ENCODE results near the gene LMBR1L.
"Not testable (repeated sequence)": the region's sequence is repeated elsewhere in the genome, so short reads cannot be mapped to it uniquely, and the experiment has no call there.

The LMBR1L gene

GRCh38 chr12:49110464-49111155 is at the start of gene LMBR1L:
Gene LMBR1L, minus strand, starts transcription at chr12:49110847. Its CDS starts 292 bp downstream, at chr12:49110555.
- DNase-seq (ENCODE audit: low read depth in 1 of 2, low spot score in 1 of 2) = peak; percentile 98 to 99
- TF ChIP-seq JUND (IDR thresholded peaks at IDR 0.05; ENCODE audit: low read depth) = no peak
- in situ Hi-C loops (cut with HindIII; ENCODE audit: low pct_unique_long_range_greater_than_20kb, low sequenced_read_pairs) = no loop called here

DNA sequence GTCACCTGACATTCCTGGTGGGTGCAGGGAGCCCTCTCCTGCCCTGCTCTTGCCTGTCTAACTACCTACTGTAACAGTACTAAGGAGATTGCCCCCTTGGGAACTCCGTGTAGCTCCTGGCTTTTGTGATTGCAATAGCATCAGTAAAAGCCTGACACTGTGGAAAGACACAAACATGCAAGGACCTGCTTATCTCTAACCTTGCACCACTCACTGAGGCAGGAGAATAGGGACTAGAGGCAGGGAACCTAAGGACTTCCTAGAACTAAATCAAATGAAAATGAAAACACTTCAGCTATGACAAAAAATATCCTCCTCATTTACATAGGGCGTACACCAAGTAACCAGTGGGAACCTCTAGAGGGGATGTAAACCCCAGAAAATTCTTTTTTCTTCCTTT is 49.8 kb upstream of the LMBR1L start:
- TF ChIP-seq JUND (IDR thresholded peaks at IDR 0.05; ENCODE audit: low read depth) = no peak
- no peak for DNase-seq (ENCODE audit: low read depth in 1 of 2, low spot score in 1 of 2)
- in situ Hi-C loops (cut with HindIII; ENCODE audit: low pct_unique_long_range_greater_than_20kb, low sequenced_read_pairs) = no loop called here

DNA sequence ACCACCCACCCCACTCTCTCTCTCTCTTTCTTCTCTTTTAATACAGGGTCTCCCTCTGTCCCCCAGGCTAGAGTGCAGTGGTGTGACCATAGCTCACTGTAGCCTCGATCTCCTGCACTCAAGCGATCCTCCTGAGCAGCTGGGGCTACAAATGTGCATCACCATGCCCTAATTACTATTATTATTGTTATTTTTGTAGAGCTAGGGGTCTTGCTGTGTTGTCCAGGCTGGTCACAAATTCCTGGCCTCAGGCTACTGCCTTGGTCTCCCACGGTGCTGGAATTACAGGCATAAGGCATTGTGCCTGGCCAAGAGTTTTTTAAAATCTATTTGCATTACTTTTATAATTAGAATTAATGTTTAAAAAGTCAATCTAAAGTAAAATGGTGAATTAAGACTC is 43.6 kb upstream of the LMBR1L start:
- in situ Hi-C loops (cut with HindIII; ENCODE audit: low pct_unique_long_range_greater_than_20kb, low sequenced_read_pairs) = no loop called here
- no peak for DNase-seq (ENCODE audit: low read depth in 1 of 2, low spot score in 1 of 2)
- TF ChIP-seq JUND (IDR thresholded peaks at IDR 0.05; ENCODE audit: low read depth) = no peak

- no peak for DNase-seq (ENCODE audit: low read depth in 1 of 2, low spot score in 1 of 2)
- no peak for TF ChIP-seq JUND (IDR thresholded peaks at IDR 0.05; ENCODE audit: low read depth)
- in situ Hi-C loops (cut with HindIII; ENCODE audit: low pct_unique_long_range_greater_than_20kb, low sequenced_read_pairs) = no loop called here
These were observed 36.7 kb upstream of the LMBR1L start for GRCh38 chr12:49147384-49147783.

DNA sequence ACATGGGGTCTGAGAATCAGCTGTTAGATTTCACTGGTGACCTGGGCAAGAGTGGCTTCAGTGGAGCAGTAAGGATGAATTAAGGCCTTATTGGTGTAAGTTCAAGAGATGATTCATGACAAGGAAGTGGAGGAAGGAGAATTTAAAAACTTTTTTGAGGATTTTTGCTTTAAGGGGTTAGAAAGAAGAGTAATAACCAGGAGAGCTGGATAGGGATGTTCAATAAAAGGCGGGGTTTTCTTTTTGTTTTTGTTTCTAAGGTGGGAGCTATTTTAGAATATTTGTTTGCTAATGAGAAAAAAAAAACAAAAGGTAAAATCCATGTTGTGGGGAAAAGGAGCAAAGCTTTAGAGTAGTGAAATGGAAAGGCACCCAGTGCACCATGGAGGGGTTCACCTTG is 35.8 kb upstream of the LMBR1L start:
- in situ Hi-C loops (cut with HindIII; ENCODE audit: low pct_unique_long_range_greater_than_20kb, low sequenced_read_pairs) = no loop called here
- no peak for DNase-seq (ENCODE audit: low read depth in 1 of 2, low spot score in 1 of 2)

DNA sequence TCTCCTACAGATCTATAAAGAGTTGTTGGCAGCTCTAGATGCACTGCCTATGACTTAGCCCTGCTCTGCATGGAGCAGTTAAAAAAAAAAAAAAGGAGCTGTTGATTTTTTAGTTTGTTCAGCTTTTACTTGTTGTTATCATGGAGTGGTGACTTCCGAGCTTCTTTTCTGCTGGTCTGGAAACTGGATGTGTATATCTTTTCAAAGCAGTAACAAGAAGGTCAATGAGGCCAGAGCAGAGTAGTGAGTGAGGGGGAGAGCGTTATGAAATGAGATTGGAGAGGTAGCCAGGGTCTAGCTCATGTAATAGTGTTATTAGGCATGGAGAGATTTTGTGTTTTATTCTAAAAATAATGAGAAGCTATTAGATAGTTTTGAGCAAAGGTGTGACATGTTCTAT is 33.7 kb upstream of the LMBR1L start:
- in situ Hi-C loops (cut with HindIII; ENCODE audit: low pct_unique_long_range_greater_than_20kb, low sequenced_read_pairs) = no loop called here
- DNase-seq (ENCODE audit: low read depth in 1 of 2, low spot score in 1 of 2) = no peak
- no peak for TF ChIP-seq JUND (IDR thresholded peaks at IDR 0.05; ENCODE audit: low read depth)

More for the DNA sequence above, 35.8 kb upstream of the LMBR1L start:
- no peak for TF ChIP-seq JUND (IDR thresholded peaks at IDR 0.05; ENCODE audit: low read depth)

- no peak for DNase-seq (ENCODE audit: low read depth in 1 of 2, low spot score in 1 of 2)
- in situ Hi-C loops (cut with HindIII; ENCODE audit: low pct_unique_long_range_greater_than_20kb, low sequenced_read_pairs) = no loop called here
- no peak for TF ChIP-seq JUND (IDR thresholded peaks at IDR 0.05; ENCODE audit: low read depth)
These were observed 28.4 kb upstream of the LMBR1L start for GRCh38 chr12:49138999-49139398.

- no peak for DNase-seq (ENCODE audit: low read depth in 1 of 2, low spot score in 1 of 2)
- no peak for TF ChIP-seq JUND (IDR thresholded peaks at IDR 0.05; ENCODE audit: low read depth)
- in situ Hi-C loops (cut with HindIII; ENCODE audit: low pct_unique_long_range_greater_than_20kb, low sequenced_read_pairs) = no loop called here
These were observed 27.9 kb upstream of the LMBR1L start for GRCh38 chr12:49138587-49138986.

GRCh38 chr12:49137476-49137875 is 26.8 kb upstream of the LMBR1L start:
- in situ Hi-C loops (cut with HindIII; ENCODE audit: low pct_unique_long_range_greater_than_20kb, low sequenced_read_pairs) = no loop called here
- no peak for DNase-seq (ENCODE audit: low read depth in 1 of 2, low spot score in 1 of 2)
- no peak for TF ChIP-seq JUND (IDR thresholded peaks at IDR 0.05; ENCODE audit: low read depth)

DNA sequence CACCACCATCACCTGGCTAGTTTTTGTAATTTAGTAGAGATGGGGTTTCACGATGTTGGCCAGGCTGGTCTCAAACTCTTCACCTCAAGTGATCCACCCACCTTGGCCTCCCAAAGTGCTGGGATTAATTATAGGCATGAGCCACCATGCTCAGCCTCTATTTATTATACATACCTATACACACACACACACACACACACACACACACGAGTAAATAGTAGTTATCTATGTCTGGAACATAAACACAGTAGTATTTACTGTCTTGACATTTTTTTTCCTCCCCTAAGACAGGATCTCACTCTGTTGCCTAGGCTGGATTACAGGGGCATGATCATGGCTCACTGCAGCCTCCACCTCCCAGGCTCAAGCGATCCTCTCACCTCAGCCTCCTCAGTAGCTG is 26.4 kb upstream of the LMBR1L start:
- DNase-seq (ENCODE audit: low read depth in 1 of 2, low spot score in 1 of 2); in situ Hi-C loops (cut with HindIII; ENCODE audit: low pct_unique_long_range_greater_than_20kb, low sequenced_read_pairs): not testable (repeated sequence)

DNA sequence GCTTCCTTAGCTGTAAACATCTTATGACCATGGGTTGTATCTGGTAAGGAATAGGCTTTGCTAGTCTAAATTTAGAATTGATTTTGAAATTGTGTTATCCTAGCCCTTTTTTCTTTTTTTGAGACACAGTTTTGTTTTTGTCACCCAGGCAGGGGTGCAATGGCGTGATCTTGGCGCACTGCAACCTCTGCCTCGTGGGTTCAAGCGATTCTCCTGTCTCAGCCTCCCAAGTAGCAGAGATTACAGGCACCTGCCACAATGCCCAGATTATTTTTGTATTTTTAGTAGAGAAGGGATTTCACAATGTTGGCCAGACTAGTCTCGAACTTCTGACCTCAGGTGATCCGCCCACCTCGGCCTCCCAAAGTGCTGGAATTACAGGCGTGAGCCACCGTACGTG is 22.9 kb upstream of the LMBR1L start:
- in situ Hi-C loops (cut with HindIII; ENCODE audit: low pct_unique_long_range_greater_than_20kb, low sequenced_read_pairs) = no loop called here
- no peak for TF ChIP-seq JUND (IDR thresholded peaks at IDR 0.05; ENCODE audit: low read depth)
- no peak for DNase-seq (ENCODE audit: low read depth in 1 of 2, low spot score in 1 of 2)

- in situ Hi-C loops (cut with HindIII; ENCODE audit: low pct_unique_long_range_greater_than_20kb, low sequenced_read_pairs) = no loop called here
- no peak for TF ChIP-seq JUND (IDR thresholded peaks at IDR 0.05; ENCODE audit: low read depth)
- DNase-seq (ENCODE audit: low read depth in 1 of 2, low spot score in 1 of 2) = no peak
These were observed 22.4 kb upstream of the LMBR1L start for GRCh38 chr12:49133014-49133413.

DNA sequence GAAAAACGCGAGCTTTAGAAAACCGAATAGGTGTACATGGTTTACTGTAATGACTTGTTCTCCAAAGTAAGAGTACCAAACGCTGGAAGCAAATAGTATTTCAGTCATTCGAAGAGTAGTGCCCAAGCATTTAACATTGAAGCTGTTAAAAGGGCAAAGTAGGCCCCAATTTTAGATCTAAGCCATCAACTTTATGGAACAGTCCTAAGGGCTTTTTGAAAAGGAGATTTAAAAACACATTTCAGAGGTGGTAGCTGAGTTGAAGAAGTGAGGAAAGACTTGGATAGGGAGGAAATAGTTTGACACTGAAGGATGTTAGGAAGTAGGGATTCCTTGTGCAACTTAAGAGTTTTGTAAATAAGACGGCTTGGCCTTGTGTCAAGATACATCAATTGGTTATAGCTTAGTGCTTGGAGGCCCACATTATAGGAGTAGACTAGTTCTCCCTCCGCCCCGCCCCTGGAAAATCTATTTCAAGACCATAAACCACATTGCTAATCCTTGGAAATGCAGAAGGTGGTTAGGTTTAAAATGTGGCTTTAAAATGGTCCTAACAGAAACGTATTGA is 21.3 kb upstream of the LMBR1L start:
- in situ Hi-C loops (cut with HindIII; ENCODE audit: low pct_unique_long_range_greater_than_20kb, low sequenced_read_pairs) = no loop called here

More for the DNA sequence above, 21.3 kb upstream of the LMBR1L start:
- peak; percentile 13 to 64 for DNase-seq (ENCODE audit: low read depth in 1 of 2, low spot score in 1 of 2)
- no peak for TF ChIP-seq JUND (IDR thresholded peaks at IDR 0.05; ENCODE audit: low read depth)

Data from T47D (cell line).